GM23338 (cell line): ENCODE data around the gene RAPGEF5. TPM values are rescaled to one million over a fixed set of nuclear protein-coding genes. Genes with fewer than 3 reads are reported as not detected.

Experiments
- ATAC-seq: fragments of 200-7000 bp; cut with Tn5 transposase; 3 replicates; pipeline ENCODE4 v1.9.1; 2020
- DNase-seq: peaks from one replicate; pipeline ENCODE4 v3.0.0-alpha.2; 2015; ENCODE audit warnings: low spot score
- H2AFZ ChIP-seq: fragments of 200-600 bp; sonication (generic); 2 replicates; pipeline ENCODE4 v1.8.0; 2016; ENCODE audit warnings: antibody characterized with exemption, mild to moderate bottlenecking, moderate library complexity
- H3F3A ChIP-seq: fragments of 200-600 bp; sonication (generic); replicated peaks from 2 replicates; pipeline ENCODE4 v1.8.0; 2017; ENCODE audit warnings: antibody characterized with exemption, mixed run types, low read depth
- H3K27ac ChIP-seq: fragments of 200-600 bp; sonication (generic); 2 replicates; pipeline ENCODE4 v1.6.1; 2016; ENCODE audit warnings: low read depth
- H3K27me3 ChIP-seq: fragments of 200-600 bp; sonication (generic); 2 replicates; pipeline ENCODE4 v1.8.0; 2016; ENCODE audit warnings: mild to moderate bottlenecking, mixed run types, moderate library complexity; ENCODE audit not compliant: insufficient read depth
- H3K36me3 ChIP-seq: fragments of 200-600 bp; sonication (generic); 2 replicates; pipeline ENCODE4 v1.8.0; 2016; ENCODE audit warnings: mild to moderate bottlenecking; ENCODE audit not compliant: insufficient read depth
- H3K4me1 ChIP-seq: fragments of 200-600 bp; sonication (generic); 2 replicates; pipeline ENCODE4 v1.8.0; 2016; ENCODE audit warnings: mild to moderate bottlenecking, moderate library complexity; ENCODE audit not compliant: insufficient read depth
- H3K4me2 ChIP-seq: fragments of 200-600 bp; sonication (generic); 2 replicates; pipeline ENCODE4 v1.7.1; 2017; ENCODE audit warnings: mixed run types
- H3K4me3 ChIP-seq: fragments of 200-600 bp; sonication (generic); 2 replicates; pipeline ENCODE4 v1.6.1; 2016; ENCODE audit warnings: mixed run types
- H3K79me2 ChIP-seq: fragments of 200-600 bp; sonication (generic); replicated peaks from 2 replicates; pipeline ENCODE4 v1.8.0; 2017; ENCODE audit warnings: mild to moderate bottlenecking; ENCODE audit not compliant: insufficient read depth
- H3K9me2 ChIP-seq: fragments of 200-600 bp; sonication (generic); 2 replicates; pipeline ENCODE4 v1.8.0; 2017; ENCODE audit not compliant: insufficient read depth
- H4K20me1 ChIP-seq: fragments of 200-600 bp; sonication (generic); replicated peaks from 2 replicates; pipeline ENCODE4 v1.8.0; 2017; ENCODE audit warnings: mild to moderate bottlenecking; ENCODE audit not compliant: insufficient read depth
- H3K27ac Mint-ChIP-seq: 2 replicates; pipeline ENCODE4 v1.8.0; 2020; ENCODE audit warnings: inconsistent platforms, mild to moderate bottlenecking, moderate library complexity, mixed read lengths
- H3K27me3 Mint-ChIP-seq: 3 replicates; pipeline ENCODE4 v1.8.0; 2022; ENCODE audit warnings: low read depth, mild to moderate bottlenecking, moderate library complexity, mixed read lengths, inconsistent platforms; ENCODE audit not compliant: insufficient read depth, poor library complexity
- H3K36me3 Mint-ChIP-seq: 3 replicates; pipeline ENCODE4 v1.8.0; 2021; ENCODE audit warnings: low read depth, mild to moderate bottlenecking, inconsistent platforms, moderate library complexity, mixed read lengths
- H3K4me1 Mint-ChIP-seq: 3 replicates; pipeline ENCODE4 v1.8.0; 2020; ENCODE audit warnings: mild to moderate bottlenecking, inconsistent platforms, mixed read lengths
- H3K4me3 Mint-ChIP-seq: 3 replicates; pipeline ENCODE4 v1.8.0; 2021; ENCODE audit warnings: moderate library complexity, mild to moderate bottlenecking, inconsistent platforms, mixed read lengths
- H3K9me3 Mint-ChIP-seq: 3 replicates; pipeline ENCODE4 v1.8.0; 2020; ENCODE audit warnings: moderate library complexity, mild to moderate bottlenecking, inconsistent platforms, mixed read lengths
- CREB1 ChIP-seq: fragments of 250-450 bp; sonication (Bioruptor Pico); IDR thresholded peaks from 2 replicates; pipeline ENCODE4 v1.5.0; 2020; ENCODE audit warnings: low read depth, mild to moderate bottlenecking, moderate library complexity
- EZH2 ChIP-seq: fragments of 200-600 bp; sonication (generic); IDR thresholded peaks from one replicate; pipeline ENCODE4 v1.8.0; 2017; ENCODE audit warnings: antibody characterized with exemption, mild to moderate bottlenecking, low read depth; ENCODE audit not compliant: unreplicated experiment
- EZH2phosphoT487 ChIP-seq: fragments of 200-600 bp; sonication (generic); IDR thresholded peaks from one replicate; pipeline ENCODE4 v1.8.1; 2018; ENCODE audit warnings: antibody characterized with exemption; ENCODE audit not compliant: unreplicated experiment
- JUNB ChIP-seq: IDR thresholded peaks from one replicate; pipeline ENCODE4 v1.6.1; 2016; ENCODE audit warnings: antibody characterized with exemption; ENCODE audit not compliant: unreplicated experiment
- NANOG ChIP-seq: IDR thresholded peaks from 2 replicates; pipeline ENCODE4 v1.6.1; 2016; ENCODE audit warnings: antibody characterized with exemption, borderline replicate concordance
- POLR2AphosphoS5 ChIP-seq: IDR thresholded peaks from 2 replicates; pipeline ENCODE4 v1.6.1; 2016; ENCODE audit warnings: antibody characterized with exemption, low read depth
- STAT1 ChIP-seq: IDR thresholded peaks from one replicate; pipeline ENCODE4 v1.6.1; 2016; ENCODE audit warnings: antibody characterized with exemption; ENCODE audit not compliant: unreplicated experiment
- ZNF114 ChIP-seq: fragments of 250-450 bp; sonication (Bioruptor Pico); IDR thresholded peaks from 2 replicates; pipeline ENCODE4 v1.5.0; 2020; ENCODE audit warnings: mild to moderate bottlenecking, moderate library complexity
- ZNF331 ChIP-seq: fragments of 250-450 bp; sonication (Bioruptor Pico); IDR thresholded peaks from 2 replicates; pipeline ENCODE4 v1.5.0; 2020; ENCODE audit warnings: low read depth, mild to moderate bottlenecking, moderate library complexity
- polyA plus RNA-seq: library from polyadenylated mRNA; unstranded; fragments of >200 nt; fragmentation: Nextera tagmentation; extraction: Ambion mirVana; gene quantifications from 2 replicates; pipeline ENCODE4 v1.2.1, GENCODE V29; 2016
- total RNA-seq: library from RNA; depleted of rRNA; stranded (reverse); fragments of >200 nt; shearing (Covaris generic); gene quantifications from 2 replicates; pipeline ENCODE4 v1.2.3, GENCODE V29; 2014
- TF ChIP-seq, protein P1 (sequence below): IDR thresholded peaks from one replicate; pipeline ENCODE4 v1.6.1; 2018; ENCODE audit warnings: antibody characterized with exemption; ENCODE audit not compliant: unreplicated experiment
- TF ChIP-seq, protein P2 (sequence below): fragments of 250-450 bp; sonication (Bioruptor Pico); IDR thresholded peaks from 2 replicates; pipeline ENCODE4 v1.5.0; 2020; ENCODE audit warnings: mild to moderate bottlenecking, moderate library complexity

RAPGEF5 gene
- total and polyA plus RNA-seq, 2 experiments from 2014 or later = 6.3 to 13.1 TPM

DNA sequence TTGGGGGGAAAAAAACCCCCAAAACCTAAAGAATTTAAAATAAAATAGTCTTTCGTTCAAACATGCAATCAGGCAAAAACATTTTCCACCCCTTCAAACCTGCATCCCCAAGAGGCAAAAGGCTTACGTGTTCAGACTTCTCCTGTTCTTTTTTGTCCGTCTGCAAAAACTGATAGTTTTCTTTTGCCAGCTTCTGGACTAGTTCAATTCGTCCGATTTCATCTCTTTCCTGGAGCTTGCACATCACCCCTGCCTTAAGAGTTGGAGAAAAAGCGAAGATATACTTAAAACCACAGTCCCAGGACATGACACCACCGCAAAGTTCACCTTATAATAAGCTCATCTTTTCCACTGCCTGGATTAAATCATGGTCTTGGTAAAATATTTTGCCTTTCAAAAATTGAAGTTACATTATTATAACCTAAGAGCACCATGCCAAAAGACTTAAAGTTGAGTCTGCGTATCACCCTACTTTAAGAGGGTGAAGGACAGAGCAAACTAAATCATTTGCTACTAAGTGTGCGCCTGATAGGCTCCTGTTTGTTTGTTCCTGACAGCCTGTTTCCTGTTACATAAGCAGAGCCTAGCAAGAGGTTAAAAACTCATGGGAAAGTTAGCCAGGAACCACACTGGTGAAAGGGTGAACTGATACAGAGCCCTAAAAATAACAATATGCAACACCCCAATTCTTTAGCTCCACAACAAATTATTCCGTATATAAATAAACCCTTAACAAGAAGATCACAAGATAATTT lies 137.0 kb downstream of the RAPGEF5 start (continued):
- TF ChIP-seq STAT1 = no peak
- no peak for TF ChIP-seq POLR2AphosphoS5
- TF ChIP-seq NANOG = no peak
- TF ChIP-seq, protein P1, sequence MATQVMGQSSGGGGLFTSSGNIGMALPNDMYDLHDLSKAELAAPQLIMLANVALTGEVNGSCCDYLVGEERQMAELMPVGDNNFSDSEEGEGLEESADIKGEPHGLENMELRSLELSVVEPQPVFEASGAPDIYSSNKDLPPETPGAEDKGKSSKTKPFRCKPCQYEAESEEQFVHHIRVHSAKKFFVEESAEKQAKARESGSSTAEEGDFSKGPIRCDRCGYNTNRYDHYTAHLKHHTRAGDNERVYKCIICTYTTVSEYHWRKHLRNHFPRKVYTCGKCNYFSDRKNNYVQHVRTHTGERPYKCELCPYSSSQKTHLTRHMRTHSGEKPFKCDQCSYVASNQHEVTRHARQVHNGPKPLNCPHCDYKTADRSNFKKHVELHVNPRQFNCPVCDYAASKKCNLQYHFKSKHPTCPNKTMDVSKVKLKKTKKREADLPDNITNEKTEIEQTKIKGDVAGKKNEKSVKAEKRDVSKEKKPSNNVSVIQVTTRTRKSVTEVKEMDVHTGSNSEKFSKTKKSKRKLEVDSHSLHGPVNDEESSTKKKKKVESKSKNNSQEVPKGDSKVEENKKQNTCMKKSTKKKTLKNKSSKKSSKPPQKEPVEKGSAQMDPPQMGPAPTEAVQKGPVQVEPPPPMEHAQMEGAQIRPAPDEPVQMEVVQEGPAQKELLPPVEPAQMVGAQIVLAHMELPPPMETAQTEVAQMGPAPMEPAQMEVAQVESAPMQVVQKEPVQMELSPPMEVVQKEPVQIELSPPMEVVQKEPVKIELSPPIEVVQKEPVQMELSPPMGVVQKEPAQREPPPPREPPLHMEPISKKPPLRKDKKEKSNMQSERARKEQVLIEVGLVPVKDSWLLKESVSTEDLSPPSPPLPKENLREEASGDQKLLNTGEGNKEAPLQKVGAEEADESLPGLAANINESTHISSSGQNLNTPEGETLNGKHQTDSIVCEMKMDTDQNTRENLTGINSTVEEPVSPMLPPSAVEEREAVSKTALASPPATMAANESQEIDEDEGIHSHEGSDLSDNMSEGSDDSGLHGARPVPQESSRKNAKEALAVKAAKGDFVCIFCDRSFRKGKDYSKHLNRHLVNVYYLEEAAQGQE = no peak
- no peak for TF ChIP-seq EZH2
- no peak for TF ChIP-seq EZH2phosphoT487

DNA sequence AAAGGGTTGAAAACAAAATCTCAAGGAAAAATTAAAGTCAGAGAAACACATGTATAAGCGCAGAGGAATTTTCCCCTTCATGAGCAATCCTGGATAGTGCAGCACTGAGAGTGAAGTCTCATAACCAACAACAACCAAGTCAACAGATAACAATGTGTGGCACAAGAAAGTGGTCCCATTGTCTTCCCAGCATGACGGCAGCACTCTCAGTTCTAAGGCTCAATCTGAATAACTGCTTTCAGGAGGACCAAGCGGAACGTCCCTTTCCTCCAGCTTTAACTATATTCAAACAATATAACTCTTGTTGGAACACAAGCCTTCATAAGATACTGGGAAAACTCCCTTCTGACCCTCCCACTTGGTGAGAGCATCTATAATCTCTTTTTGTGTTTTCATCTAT lies 137.9 kb downstream of the RAPGEF5 start:
- ATAC-seq = no peak
- peaks cover 3% of the 10 kb centered on the region; the same call in 1 of the 3 replicates for H3K9me3 Mint-ChIP-seq
- Histone ChIP-seq H2AFZ (no peak overlapping the region), H3K4me2 (no peak overlapping the region), H4K20me1 (no peaks in the 10 kb centered on the region), H3K36me3 (peaks cover 4% of the 10 kb centered on the region; the same call in 1 of the 2 replicates), H3K4me1 (peaks cover 8% of the 10 kb centered on the region), H3K4me3 (no peak overlapping the region), H3K9me2 (no peaks in the 10 kb centered on the region), H3K27me3 (no peaks in the 10 kb centered on the region), H3K27ac (no peak overlapping the region), H3K79me2 (no peaks in the 10 kb centered on the region), H3F3A (no peaks in the 10 kb centered on the region)
- H3K4me1 Mint-ChIP-seq = peaks cover 19% of the 10 kb centered on the region
- no peak for TF ChIP-seq CREB1 (CRISPR knock-in tag)
- TF ChIP-seq ZNF114 (CRISPR knock-in tag) = no peak
- TF ChIP-seq, protein P2, sequence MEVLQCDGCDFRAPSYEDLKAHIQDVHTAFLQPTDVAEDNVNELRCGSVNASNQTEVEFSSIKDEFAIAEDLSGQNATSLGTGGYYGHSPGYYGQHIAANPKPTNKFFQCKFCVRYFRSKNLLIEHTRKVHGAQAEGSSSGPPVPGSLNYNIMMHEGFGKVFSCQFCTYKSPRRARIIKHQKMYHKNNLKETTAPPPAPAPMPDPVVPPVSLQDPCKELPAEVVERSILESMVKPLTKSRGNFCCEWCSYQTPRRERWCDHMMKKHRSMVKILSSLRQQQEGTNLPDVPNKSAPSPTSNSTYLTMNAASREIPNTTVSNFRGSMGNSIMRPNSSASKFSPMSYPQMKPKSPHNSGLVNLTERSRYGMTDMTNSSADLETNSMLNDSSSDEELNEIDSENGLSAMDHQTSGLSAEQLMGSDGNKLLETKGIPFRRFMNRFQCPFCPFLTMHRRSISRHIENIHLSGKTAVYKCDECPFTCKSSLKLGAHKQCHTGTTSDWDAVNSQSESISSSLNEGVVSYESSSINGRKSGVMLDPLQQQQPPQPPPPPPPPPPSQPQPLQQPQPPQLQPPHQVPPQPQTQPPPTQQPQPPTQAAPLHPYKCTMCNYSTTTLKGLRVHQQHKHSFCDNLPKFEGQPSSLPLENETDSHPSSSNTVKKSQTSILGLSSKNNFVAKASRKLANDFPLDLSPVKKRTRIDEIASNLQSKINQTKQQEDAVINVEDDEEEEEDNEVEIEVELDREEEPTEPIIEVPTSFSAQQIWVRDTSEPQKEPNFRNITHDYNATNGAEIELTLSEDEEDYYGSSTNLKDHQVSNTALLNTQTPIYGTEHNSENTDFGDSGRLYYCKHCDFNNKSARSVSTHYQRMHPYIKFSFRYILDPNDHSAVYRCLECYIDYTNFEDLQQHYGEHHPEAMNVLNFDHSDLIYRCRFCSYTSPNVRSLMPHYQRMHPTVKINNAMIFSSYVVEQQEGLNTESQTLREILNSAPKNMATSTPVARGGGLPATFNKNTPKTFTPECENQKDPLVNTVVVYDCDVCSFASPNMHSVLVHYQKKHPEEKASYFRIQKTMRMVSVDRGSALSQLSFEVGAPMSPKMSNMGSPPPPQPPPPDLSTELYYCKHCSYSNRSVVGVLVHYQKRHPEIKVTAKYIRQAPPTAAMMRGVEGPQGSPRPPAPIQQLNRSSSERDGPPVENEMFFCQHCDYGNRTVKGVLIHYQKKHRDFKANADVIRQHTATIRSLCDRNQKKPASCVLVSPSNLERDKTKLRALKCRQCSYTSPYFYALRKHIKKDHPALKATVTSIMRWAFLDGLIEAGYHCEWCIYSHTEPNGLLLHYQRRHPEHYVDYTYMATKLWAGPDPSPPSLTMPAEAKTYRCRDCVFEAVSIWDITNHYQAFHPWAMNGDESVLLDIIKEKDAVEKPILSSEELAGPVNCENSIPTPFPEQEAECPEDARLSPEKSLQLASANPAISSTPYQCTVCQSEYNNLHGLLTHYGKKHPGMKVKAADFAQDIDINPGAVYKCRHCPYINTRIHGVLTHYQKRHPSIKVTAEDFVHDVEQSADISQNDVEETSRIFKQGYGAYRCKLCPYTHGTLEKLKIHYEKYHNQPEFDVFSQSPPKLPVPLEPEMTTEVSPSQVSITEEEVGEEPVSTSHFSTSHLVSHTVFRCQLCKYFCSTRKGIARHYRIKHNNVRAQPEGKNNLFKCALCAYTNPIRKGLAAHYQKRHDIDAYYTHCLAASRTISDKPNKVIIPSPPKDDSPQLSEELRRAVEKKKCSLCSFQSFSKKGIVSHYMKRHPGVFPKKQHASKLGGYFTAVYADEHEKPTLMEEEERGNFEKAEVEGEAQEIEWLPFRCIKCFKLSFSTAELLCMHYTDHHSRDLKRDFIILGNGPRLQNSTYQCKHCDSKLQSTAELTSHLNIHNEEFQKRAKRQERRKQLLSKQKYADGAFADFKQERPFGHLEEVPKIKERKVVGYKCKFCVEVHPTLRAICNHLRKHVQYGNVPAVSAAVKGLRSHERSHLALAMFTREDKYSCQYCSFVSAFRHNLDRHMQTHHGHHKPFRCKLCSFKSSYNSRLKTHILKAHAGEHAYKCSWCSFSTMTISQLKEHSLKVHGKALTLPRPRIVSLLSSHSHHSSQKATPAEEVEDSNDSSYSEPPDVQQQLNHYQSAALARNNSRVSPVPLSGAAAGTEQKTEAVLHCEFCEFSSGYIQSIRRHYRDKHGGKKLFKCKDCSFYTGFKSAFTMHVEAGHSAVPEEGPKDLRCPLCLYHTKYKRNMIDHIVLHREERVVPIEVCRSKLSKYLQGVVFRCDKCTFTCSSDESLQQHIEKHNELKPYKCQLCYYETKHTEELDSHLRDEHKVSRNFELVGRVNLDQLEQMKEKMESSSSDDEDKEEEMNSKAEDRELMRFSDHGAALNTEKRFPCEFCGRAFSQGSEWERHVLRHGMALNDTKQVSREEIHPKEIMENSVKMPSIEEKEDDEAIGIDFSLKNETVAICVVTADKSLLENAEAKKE (CRISPR knock-in tag) = no peak
- no peak for TF ChIP-seq STAT1
- TF ChIP-seq, protein P1 = no peak
- TF ChIP-seq JUNB = no peak
- no peak for TF ChIP-seq NANOG
- no peak for TF ChIP-seq ZNF331 (CRISPR knock-in tag)
- H3K27ac Mint-ChIP-seq = no peak overlapping the region
- no peaks in the 10 kb centered on the region for H3K27me3 Mint-ChIP-seq
- no peak overlapping the region for H3K4me3 Mint-ChIP-seq
- no peak for DNase-seq
- peaks cover 25% of the 10 kb centered on the region for H3K36me3 Mint-ChIP-seq
